Endodermal cell (in vitro differentiated cells): ENCODE measurements around the gene FAM124B. TPM values are rescaled to one million over a fixed set of nuclear protein-coding genes. Genes with fewer than 3 reads are reported as not detected.
"Not testable (repeated sequence)": the region's sequence is repeated elsewhere in the genome, so short reads cannot be mapped to it uniquely, and the experiment has no call there.

Experiments used
- DNase-seq: peaks from one replicate; pipeline ENCODE4 v3.0.0-alpha.2; 2017
- H3K27ac ChIP-seq: 2 replicates; pipeline ENCODE4 v1.5.1; 2013; ENCODE audit warnings: mild to moderate bottlenecking, low read depth, low read length, moderate library complexity
- H3K27me3 ChIP-seq: 2 replicates; pipeline ENCODE4 v1.6.1; 2013; ENCODE audit warnings: mild to moderate bottlenecking, low read length, moderate library complexity; ENCODE audit not compliant: insufficient read depth, control insufficient read depth, poor library complexity, severe bottlenecking
- H3K36me3 ChIP-seq: 2 replicates; pipeline ENCODE4 v1.7.0; 2013; ENCODE audit warnings: mild to moderate bottlenecking, low read length, moderate library complexity; ENCODE audit not compliant: control insufficient read depth, insufficient read depth
- H3K4me1 ChIP-seq: one replicate; pipeline ENCODE4 v1.7.0; 2013; ENCODE audit warnings: low read length; ENCODE audit not compliant: control insufficient read depth, insufficient read depth
- H3K4me3 ChIP-seq: 2 replicates; pipeline ENCODE4 v1.5.1; 2013; ENCODE audit warnings: mild to moderate bottlenecking, low read length, moderate library complexity
- H3K9ac ChIP-seq: 2 replicates; pipeline ENCODE4 v1.6.1; 2013; ENCODE audit warnings: mild to moderate bottlenecking, low read length, moderate library complexity; ENCODE audit not compliant: poor library complexity, severe bottlenecking; ENCODE audit errors: extremely low read depth
- H3K9me3 ChIP-seq: 2 replicates; pipeline ENCODE4 v1.6.1; 2013; ENCODE audit warnings: mild to moderate bottlenecking, low read length, moderate library complexity; ENCODE audit not compliant: control insufficient read depth
- H3K27ac Mint-ChIP-seq: 2 replicates; pipeline ENCODE4 v1.8.0; 2020; ENCODE audit warnings: mixed read lengths
- H3K27me3 Mint-ChIP-seq: 2 replicates; pipeline ENCODE4 v1.8.0; 2021; ENCODE audit warnings: mild to moderate bottlenecking, mixed read lengths; ENCODE audit not compliant: insufficient read depth
- H3K36me3 Mint-ChIP-seq: 2 replicates; pipeline ENCODE4 v1.8.0; 2020; ENCODE audit warnings: low read depth, mixed read lengths
- H3K4me1 Mint-ChIP-seq: 2 replicates; pipeline ENCODE4 v1.8.0; 2020; ENCODE audit warnings: mixed read lengths
- H3K4me3 Mint-ChIP-seq: 2 replicates; pipeline ENCODE4 v1.8.0; 2020; ENCODE audit warnings: mild to moderate bottlenecking, moderate library complexity, mixed read lengths
- H3K9me3 Mint-ChIP-seq: 2 replicates; pipeline ENCODE4 v1.8.0; 2020; ENCODE audit warnings: mild to moderate bottlenecking, mixed read lengths
- CTCF ChIP-seq: fragments of 200-600 bp; sonication (generic); conservative IDR thresholded peaks from 2 replicates; pipeline ENCODE4 v1.5.0; 2021; ENCODE audit warnings: antibody characterized with exemption, mild to moderate bottlenecking
- WGBS, 2 experiments: methylation state at CpG; one replicate each; pipeline versions ENCODE4 v1.1.5 to v1.1.7; 2013; ENCODE audit warnings: missing lambda C conversion rate in 2 of 2, mixed read lengths in 1 of 2; ENCODE audit not compliant: insufficient coverage in 1 of 2, insufficient read length in 1 of 2; 5-methylcytosine and 5-hydroxymethylcytosine counted together
- total RNA-seq, 2 donors: library from RNA; stranded (reverse); fragmentation: NEBNext Ultra II Directional in 1 of 2; extraction: Animal tissue kit (Norgen Biotek cat#: 25700) in 1 of 2; gene quantifications; 2 replicates in 1 of 2; 3 replicates in 1 of 2; pipeline ENCODE4 v1.2.1, GENCODE V29; 2021

FAM124B gene
- total RNA-seq, 2 donors from 2014 or later, result 0.58 to 1.2 TPM

GRCh38 chr2:224389317-224389716 is 12.6 kb downstream of the FAM124B start:
- no peak overlapping the region for H3K4me3 ChIP-seq
- H3K36me3 Mint-ChIP-seq, result no peaks in the 10 kb centered on the region
- no peak overlapping the region for H3K27ac ChIP-seq
- DNase-seq, result no peak
- H3K27ac Mint-ChIP-seq, result no peak overlapping the region
- 86 to 92% methylated on average over 5 of the region's 5 CpGs for WGBS, 2 experiments
- no peaks in the 10 kb centered on the region for H3K9me3 Mint-ChIP-seq
- no peak overlapping the region for H3K9ac ChIP-seq
- no peaks in the 10 kb centered on the region for H3K4me1 ChIP-seq
- H3K36me3 ChIP-seq, result no peaks in the 10 kb centered on the region
- H3K27me3 Mint-ChIP-seq, result no peaks in the 10 kb centered on the region
- no peak for TF ChIP-seq CTCF
- no peaks in the 10 kb centered on the region for H3K27me3 ChIP-seq
- H3K9me3 ChIP-seq, result no peaks in the 10 kb centered on the region
- no peaks in the 10 kb centered on the region for H3K4me1 Mint-ChIP-seq
- H3K4me3 Mint-ChIP-seq, result no peak overlapping the region

- H3K36me3 ChIP-seq, result no peaks in the 10 kb centered on the region
- no peaks in the 10 kb centered on the region for H3K27me3 Mint-ChIP-seq
- no peak overlapping the region for H3K9ac ChIP-seq
- no peak overlapping the region for H3K4me3 ChIP-seq
- no peaks in the 10 kb centered on the region for H3K9me3 Mint-ChIP-seq
- H3K27ac ChIP-seq, result no peak overlapping the region
- H3K36me3 Mint-ChIP-seq, result no peaks in the 10 kb centered on the region
- H3K4me1 ChIP-seq, result no peaks in the 10 kb centered on the region
- H3K27ac Mint-ChIP-seq, result no peak overlapping the region
- no peaks in the 10 kb centered on the region for H3K27me3 ChIP-seq
- no peaks in the 10 kb centered on the region for H3K9me3 ChIP-seq
- WGBS, 2 experiments, result 85 to 95% methylated on average over 1 to 2 of the region's 2 CpGs
- no peak for TF ChIP-seq CTCF
- no peak for DNase-seq
- H3K4me3 Mint-ChIP-seq, result no peak overlapping the region
- no peaks in the 10 kb centered on the region for H3K4me1 Mint-ChIP-seq
These were observed 15.0 kb downstream of the FAM124B start for GRCh38 chr2:224386876-224387275.

- Histone ChIP-seq H3K27ac (no peak overlapping the region), H3K9ac (no peak overlapping the region), H3K4me1 (no peaks in the 10 kb centered on the region), H3K36me3 (no peaks in the 10 kb centered on the region), H3K27me3 (no peaks in the 10 kb centered on the region), H3K9me3 (no peaks in the 10 kb centered on the region), H3K4me3 (no peak overlapping the region)
- 90 to 94% methylated on average over 7 to 9 of the region's 9 CpGs for WGBS, 2 experiments
- H3K4me1 Mint-ChIP-seq, result no peaks in the 10 kb centered on the region
- H3K27ac Mint-ChIP-seq, result no peak overlapping the region
- H3K36me3 Mint-ChIP-seq, result no peaks in the 10 kb centered on the region
- no peaks in the 10 kb centered on the region for H3K9me3 Mint-ChIP-seq
- TF ChIP-seq CTCF, result no peak
- no peak overlapping the region for H3K4me3 Mint-ChIP-seq
- H3K27me3 Mint-ChIP-seq, result no peaks in the 10 kb centered on the region
- DNase-seq, result no peak
These were observed 18.8 kb downstream of the FAM124B start for GRCh38 chr2:224382973-224383555.

GRCh38 chr2:224382280-224382647 is 19.6 kb downstream of the FAM124B start:
- H3K27me3 Mint-ChIP-seq, H3K4me3 ChIP-seq, H3K9ac ChIP-seq, H3K4me3 Mint-ChIP-seq, H3K4me1 ChIP-seq, H3K9me3 ChIP-seq, H3K27ac ChIP-seq, H3K9me3 Mint-ChIP-seq, H3K4me1 Mint-ChIP-seq, DNase-seq, H3K27ac Mint-ChIP-seq, H3K36me3 Mint-ChIP-seq, H3K36me3 ChIP-seq, H3K27me3 ChIP-seq: not testable (repeated sequence)
- 96% methylated on average over 2 of the region's 2 CpGs; no CpG with 5 or more reads in 1 of the 2 experiments for WGBS, 2 experiments
